ENCODE results near the gene ASAP3. TPM values are rescaled to one million over a fixed set of nuclear protein-coding genes. Genes with fewer than 3 reads are reported as not detected.

Gene ASAP3
- total and polyA plus RNA-seq, 12 donors = 15.5 to 58.4 (median 30.4) TPM

DNA sequence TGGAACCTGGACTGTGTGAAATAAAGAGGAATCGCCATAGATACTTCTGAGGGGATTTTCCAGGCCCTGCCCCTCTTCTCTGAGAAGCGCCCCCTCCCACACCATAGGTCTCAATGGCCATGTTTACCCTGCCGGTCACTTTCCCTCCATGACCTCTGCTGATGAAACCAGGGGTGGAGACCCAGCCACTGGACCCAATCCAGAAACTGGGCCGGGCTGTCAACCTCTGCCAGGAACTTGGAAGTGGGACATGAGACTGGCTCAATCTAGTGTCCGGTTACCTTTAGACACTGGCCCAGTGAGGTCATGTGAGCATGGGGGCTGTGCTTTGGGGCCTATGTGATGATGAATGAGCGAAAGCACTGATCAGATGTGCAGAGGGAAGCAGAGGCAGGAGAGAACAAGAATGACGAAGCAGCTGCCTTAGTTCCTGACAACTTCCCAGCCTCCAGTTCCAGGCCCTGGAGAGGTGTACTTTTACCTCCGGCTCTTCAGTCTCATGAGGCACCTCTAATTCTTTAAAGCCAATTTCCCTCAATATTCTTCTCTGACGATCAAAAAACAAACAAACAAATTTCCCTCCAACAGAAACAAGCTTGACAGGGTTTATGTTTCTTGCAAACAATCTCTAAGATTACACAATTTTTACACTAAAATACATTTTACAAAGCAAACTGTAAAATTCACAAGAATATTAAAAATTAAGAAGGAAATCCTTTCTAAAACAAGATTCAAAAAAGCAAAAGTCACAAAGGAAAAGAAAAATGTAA is 4.9 kb downstream of the ASAP3 start:
- TF ChIP-seq, protein P1, sequence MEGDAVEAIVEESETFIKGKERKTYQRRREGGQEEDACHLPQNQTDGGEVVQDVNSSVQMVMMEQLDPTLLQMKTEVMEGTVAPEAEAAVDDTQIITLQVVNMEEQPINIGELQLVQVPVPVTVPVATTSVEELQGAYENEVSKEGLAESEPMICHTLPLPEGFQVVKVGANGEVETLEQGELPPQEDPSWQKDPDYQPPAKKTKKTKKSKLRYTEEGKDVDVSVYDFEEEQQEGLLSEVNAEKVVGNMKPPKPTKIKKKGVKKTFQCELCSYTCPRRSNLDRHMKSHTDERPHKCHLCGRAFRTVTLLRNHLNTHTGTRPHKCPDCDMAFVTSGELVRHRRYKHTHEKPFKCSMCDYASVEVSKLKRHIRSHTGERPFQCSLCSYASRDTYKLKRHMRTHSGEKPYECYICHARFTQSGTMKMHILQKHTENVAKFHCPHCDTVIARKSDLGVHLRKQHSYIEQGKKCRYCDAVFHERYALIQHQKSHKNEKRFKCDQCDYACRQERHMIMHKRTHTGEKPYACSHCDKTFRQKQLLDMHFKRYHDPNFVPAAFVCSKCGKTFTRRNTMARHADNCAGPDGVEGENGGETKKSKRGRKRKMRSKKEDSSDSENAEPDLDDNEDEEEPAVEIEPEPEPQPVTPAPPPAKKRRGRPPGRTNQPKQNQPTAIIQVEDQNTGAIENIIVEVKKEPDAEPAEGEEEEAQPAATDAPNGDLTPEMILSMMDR (IDR thresholded peaks at IDR 0.05) = no peak
- H3K27ac ChIP-seq = peak overlapping the region; percentile 58 to 81 (median 68)
- intact Hi-C loops (cut with DNase I) = no loop called here
- no peaks in the 10 kb centered on the region for H3K36me3 ChIP-seq
- DNase-seq (peak; percentile 85), ATAC-seq (peak; percentile 74 to 91 (median 88))
- H3K4me3 ChIP-seq = no peak overlapping the region
- 23 to 24% methylated on average over 9 of the region's 9 CpGs for WGBS, 2 donors
- H3K4me1 ChIP-seq = peaks cover 11 to 77% (median 57%) of the 10 kb centered on the region in 9 donors
- peaks cover 0 to 35% (median 0%) of the 10 kb centered on the region in 7 donors for H3K27me3 ChIP-seq
- no peaks in the 10 kb centered on the region for H3K9me3 ChIP-seq

DNA sequence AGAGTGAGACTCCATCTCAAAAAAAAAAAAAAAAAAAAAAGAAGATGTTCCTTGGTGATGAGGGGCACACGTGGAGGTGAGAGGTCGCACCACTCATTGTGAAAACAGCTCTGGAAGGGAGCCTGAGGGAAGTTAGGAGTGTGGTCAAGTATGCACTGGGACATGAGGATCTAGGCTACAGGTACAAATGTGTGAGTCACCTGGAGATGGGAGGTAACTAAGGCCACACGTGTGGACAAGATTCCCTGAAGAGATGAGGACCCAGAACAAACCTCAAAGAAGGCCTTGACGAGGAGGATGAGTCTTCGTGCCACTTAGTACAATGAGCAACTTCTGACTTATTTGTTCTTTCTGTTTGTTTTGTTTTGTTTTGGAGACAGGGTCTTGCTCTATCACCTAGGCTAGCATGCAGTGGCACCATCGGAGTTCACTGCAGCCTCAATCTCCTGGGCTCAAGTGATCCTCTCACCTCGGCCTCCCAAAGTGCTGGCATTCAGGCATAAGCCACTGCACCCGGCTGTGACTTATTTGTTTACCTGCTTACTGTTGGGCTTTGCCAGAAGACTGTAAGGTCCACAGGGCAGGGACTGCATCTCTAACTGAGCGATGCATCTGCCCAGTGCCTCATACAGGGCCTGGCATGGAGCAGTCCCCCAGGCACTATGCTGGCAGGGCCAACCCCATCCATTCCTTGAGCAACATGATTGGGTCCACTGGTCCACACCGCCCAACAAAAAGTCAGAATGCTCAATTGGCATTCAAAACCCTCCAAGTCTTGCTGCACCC is 6.4 kb downstream of the ASAP3 start:
- Histone ChIP-seq H3K27ac (peak overlapping the region in 1 of 10 donors; percentile 72), H3K9me3 (no peaks in the 10 kb centered on the region), H3K27me3 (peaks cover 0 to 21% (median 0%) of the 10 kb centered on the region in 7 donors), H3K4me1 (peaks cover 8 to 77% (median 51%) of the 10 kb centered on the region in 9 donors), H3K36me3 (no peaks in the 10 kb centered on the region), H3K4me3 (no peak overlapping the region)
- WGBS, 2 donors = 86 to 88% methylated on average over 10 of the region's 10 CpGs
- ATAC-seq (no peak), DNase-seq (no peak)
- TF ChIP-seq, protein P1 (IDR thresholded peaks at IDR 0.05) = no peak
- intact Hi-C loops (cut with DNase I) = no loop called here

DNA sequence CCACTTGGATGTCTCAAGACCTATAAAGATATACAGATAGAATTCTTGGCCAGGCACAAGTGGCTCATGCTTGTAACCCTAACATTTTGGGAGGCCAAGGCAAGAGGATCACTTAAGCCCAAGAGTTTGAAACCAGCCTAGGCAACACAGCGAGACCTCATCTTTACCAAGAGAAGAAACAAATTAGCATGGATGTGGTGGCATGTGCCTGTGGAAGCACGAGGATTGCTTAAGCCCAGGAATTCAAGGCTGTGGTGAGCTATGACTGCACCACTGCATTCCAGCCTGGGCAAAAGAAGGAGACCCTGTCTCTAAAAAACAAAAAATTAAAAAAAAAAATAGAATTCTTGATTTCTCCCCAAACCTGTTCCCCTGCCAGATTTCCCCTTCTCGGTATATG is 8.3 kb downstream of the ASAP3 start:
- H3K27me3 ChIP-seq = peaks cover 0 to 2% (median 0%) of the 10 kb centered on the region in 7 donors
- intact Hi-C loops (cut with DNase I) = no loop called here
- peaks cover 4 to 69% (median 47%) of the 10 kb centered on the region in 9 donors for H3K4me1 ChIP-seq
- TF ChIP-seq, protein P1 (IDR thresholded peaks at IDR 0.05) = no peak
- no peaks in the 10 kb centered on the region for H3K36me3 ChIP-seq
- H3K4me3 ChIP-seq = no peak overlapping the region
- no peaks in the 10 kb centered on the region for H3K9me3 ChIP-seq
- WGBS, 2 donors = 71 to 79% methylated on average over 3 of the region's 3 CpGs
- H3K27ac ChIP-seq = peak overlapping the region in 4 of 10 donors; percentile 7 to 47 (median 18)
- ATAC-seq = no peak
- no peak for DNase-seq

DNA sequence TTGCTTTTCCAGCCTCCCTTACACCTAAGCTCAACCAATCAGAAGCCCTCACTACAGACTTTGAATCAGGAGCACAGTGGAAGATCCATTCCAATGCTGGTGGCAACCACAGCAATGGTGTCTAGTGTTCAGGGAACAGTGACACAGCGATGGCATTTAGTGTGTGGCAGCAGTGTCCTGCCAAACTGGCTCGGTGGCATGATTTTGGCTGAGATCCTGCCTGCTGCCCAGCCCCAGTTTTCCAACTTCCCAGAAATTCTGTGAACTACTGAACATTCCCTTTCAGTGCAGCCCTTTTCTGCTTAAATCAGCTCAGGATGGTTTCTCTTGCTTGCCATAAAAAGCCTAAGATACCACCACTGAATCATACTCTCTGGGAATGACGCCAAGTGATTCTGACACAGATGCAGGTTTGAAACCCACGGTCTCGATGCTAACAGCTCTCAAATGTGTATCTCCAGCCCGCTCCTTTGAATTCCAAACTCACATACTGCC is 8.8 kb downstream of the ASAP3 start:
- DNase-seq = peak in 1 of 2 donors; percentile 11
- H3K27ac ChIP-seq = peak overlapping the region in 6 of 10 donors; percentile 7 to 38 (median 20)

More for the DNA sequence above, 8.8 kb downstream of the ASAP3 start:
- 59 to 62% methylated on average over 6 of the region's 6 CpGs for WGBS, 2 donors
- Histone ChIP-seq H3K4me3 (no peak overlapping the region), H3K9me3 (no peaks in the 10 kb centered on the region), H3K4me1 (peaks cover 6 to 69% (median 47%) of the 10 kb centered on the region in 9 donors), H3K36me3 (no peaks in the 10 kb centered on the region), H3K27me3 (no peaks in the 10 kb centered on the region)
- TF ChIP-seq, protein P1 (IDR thresholded peaks at IDR 0.05) = no peak
- intact Hi-C loops (cut with DNase I) = no loop called here
- no peak for ATAC-seq

Measured in heart right ventricle (tissue), 16 donors.